WTC11 (cell line): ENCODE data around the gene LOXL3.

Experiments used
- JAZF1 ChIP-seq: fragments of 250-450 bp; sonication (Bioruptor Pico); IDR thresholded peaks from 2 replicates; pipeline ENCODE4 v1.9.0; 2021; ENCODE audit warnings: moderate library complexity, mild to moderate bottlenecking, inconsistent platforms
- TF ChIP-seq, protein P1 (sequence below): sonication (generic); formaldehyde crosslinking; IDR thresholded peaks from 2 replicates; pipeline ENCODE4 v1.8.0; 2022; ENCODE audit warnings: mild to moderate bottlenecking, missing genetic modification reagents
- TF ChIP-seq, protein P2 (sequence below): fragments of 200-600 bp; IDR thresholded peaks from 2 replicates; pipeline ENCODE4 v1.8.0; 2022; ENCODE audit warnings: antibody characterized with exemption

DNA sequence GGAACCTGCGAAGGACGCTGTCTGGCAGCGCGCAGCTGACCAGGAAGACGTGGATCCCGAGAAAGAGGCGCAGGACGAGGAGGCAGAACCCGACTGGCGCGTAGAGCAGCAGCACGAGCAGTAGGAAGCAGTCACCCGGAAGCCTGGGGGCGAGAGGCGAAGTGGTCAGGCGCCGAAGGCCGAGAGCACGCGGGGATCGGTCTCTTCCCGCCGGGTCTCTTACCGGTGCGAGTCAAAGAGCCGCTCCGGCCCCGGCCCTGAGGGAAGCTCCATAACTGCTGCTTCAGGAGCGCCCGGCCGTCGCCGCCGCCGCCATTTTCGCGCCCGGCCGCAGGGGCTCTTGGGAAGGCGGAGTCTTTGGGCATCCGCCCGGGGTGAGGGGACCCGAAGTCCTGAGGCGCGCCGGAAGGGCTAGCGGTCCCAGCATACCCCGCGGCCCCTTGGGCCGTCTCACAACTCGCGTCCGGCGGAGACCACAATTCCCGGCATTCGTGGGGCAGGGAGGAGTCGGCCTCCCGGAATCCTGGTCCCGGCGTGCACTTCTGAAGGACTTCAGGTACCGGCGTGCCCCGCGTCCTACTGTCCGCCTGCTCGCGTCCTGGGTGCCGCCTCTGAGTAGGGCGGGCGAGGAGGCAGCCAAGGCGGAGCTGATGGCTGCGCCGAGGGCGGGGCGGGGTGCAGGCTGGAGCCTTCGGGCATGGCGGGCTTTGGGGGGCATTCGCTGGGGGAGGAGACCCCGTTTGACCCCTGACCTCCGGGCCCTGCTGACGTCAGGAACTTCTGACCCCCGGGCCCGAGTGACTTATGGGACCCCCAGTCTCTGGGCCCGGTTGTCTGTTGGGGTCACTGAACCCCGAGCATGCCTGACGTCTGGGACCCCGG lies 24.1 kb downstream of the LOXL3 start, which contains the start of the genes AUP1 and HTRA2:
- no peak for TF ChIP-seq JAZF1 (CRISPR knock-in tag)
- TF ChIP-seq, protein P1, sequence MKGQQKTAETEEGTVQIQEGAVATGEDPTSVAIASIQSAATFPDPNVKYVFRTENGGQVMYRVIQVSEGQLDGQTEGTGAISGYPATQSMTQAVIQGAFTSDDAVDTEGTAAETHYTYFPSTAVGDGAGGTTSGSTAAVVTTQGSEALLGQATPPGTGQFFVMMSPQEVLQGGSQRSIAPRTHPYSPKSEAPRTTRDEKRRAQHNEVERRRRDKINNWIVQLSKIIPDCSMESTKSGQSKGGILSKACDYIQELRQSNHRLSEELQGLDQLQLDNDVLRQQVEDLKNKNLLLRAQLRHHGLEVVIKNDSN (CRISPR knock-in tag): 0 out of 2 replicates have a peak, but pooled peaks have one; percentile 23
- TF ChIP-seq, protein P2, sequence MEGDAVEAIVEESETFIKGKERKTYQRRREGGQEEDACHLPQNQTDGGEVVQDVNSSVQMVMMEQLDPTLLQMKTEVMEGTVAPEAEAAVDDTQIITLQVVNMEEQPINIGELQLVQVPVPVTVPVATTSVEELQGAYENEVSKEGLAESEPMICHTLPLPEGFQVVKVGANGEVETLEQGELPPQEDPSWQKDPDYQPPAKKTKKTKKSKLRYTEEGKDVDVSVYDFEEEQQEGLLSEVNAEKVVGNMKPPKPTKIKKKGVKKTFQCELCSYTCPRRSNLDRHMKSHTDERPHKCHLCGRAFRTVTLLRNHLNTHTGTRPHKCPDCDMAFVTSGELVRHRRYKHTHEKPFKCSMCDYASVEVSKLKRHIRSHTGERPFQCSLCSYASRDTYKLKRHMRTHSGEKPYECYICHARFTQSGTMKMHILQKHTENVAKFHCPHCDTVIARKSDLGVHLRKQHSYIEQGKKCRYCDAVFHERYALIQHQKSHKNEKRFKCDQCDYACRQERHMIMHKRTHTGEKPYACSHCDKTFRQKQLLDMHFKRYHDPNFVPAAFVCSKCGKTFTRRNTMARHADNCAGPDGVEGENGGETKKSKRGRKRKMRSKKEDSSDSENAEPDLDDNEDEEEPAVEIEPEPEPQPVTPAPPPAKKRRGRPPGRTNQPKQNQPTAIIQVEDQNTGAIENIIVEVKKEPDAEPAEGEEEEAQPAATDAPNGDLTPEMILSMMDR: no peak
